Stimulated activated CD4-positive, alpha-beta T cell treated with anti-CD3 and anti-CD28 coated beads, Interleukin-1b, Interleukin-23, amount 100 ng/mL, for 4 hours (primary cell): ENCODE measurements around the gene VWC2L.

Source experiments
- DNase-seq, 2 donors: peaks; one replicate each; pipeline ENCODE4 v3.0.0-alpha.2; 2020; ENCODE audit warnings: low read depth in 2 of 2

Gene VWC2L

GRCh38 chr2:214592011-214592410 lies 181.2 kb downstream of the VWC2L start:
- DNase-seq: no peak

- DNase-seq: no peak
These were observed 182.9 kb downstream of the VWC2L start for GRCh38 chr2:214593727-214594126.

DNA sequence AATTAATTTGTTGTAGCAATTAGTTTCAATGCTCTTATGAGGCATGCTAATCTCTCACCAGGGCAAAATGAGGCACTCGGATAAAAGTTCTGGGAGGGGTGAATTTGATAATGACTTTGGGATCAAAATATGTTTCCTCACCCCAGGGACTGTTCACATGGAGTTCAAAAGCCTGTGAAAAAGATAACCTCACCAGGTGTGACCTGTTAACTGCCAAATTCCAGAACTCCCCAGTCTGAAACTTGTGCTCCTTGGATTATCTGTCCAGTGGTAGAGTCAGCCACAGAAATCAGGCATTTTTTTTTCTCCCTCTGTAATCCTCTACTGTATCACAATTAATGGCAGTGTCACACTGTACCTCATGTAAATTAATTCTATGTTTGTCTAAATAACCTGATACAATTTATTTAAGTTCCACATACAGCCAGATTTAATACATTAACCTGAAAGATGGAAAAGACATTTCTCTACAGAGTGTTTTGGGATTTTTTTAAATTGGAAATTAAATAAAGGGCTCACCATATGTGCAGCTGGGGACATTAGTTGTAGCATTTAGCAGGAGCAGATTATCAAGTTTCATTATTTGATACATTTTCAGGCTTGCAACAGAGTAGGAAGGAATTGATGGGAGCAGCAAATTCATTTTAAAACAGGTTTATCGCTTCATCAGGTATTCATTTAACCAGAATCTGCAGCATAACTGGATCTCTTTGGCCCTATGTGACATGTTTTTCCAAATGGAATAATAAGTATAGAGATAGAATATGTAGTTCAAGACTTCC lies 191.2 kb downstream of the VWC2L start:
- DNase-seq: no peak

DNA sequence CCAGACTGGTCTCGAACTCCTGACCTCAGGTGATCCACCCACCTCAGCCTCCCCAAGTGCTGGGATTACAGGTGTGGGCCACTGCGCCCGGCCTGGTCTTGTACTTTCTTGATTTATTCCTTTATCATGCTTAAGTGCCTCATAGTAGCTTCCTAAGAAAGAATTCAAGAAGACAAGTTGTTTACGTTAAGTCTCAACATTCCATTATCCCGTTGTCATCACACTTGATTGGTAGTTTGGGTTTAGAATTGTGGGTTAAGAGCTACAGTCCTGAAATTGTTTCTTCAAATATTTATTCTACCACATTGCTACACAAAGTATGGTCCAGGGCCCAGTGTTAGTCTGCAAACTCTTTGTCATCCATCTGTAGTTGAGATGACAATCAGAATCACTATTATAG lies 194.0 kb downstream of the VWC2L start:
- no peak for DNase-seq

- no peak for DNase-seq
These were observed 196.2 kb downstream of the VWC2L start for GRCh38 chr2:214607051-214607450.

DNA sequence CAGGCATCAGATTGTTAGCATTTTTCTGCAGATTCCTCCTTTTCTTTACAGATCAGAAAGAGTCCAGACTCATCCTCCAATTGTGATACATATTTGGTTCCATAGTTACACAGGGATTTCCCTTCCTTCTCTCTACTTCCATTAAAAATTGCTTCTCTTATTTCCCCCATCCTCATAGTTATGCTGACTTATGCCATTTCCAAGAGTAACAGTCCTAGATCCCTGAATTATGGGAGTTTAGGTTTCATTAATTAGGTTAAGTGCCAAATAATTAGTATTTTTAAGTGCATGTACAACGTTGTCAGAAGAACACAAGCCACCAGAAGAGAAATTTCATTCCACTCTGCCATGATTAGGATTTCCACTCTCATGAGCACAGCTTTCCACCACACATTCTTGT lies 200.2 kb downstream of the VWC2L start:
- DNase-seq: no peak

DNA sequence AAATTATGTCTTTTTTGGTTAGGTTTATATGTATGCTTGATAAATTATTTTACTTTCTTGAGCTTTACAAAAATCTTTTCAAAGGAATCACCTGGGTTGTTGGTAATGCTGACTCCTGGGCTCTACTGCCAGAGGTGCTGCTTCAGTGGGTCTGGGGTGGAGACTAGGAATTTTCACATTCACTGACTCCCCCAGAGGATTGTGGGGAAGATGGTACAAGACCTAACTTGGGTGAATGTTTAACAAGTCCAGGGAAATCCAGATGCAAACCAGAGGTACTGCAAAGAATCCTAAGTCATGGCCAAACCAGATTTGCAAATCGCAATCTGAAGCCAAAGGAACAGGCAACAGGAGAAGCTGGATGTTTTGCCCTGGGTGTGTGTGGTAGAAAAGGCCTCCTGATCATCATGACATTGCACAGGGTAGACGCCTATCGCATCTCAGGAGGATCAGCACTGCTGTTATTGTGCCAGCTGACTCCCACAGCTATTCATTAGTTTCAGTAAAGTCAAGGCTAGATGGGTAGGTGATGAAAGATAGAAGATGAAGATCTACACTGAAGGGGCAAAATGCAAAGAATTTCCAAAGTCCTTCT lies 213.4 kb downstream of the VWC2L start:
- DNase-seq: no peak

DNA sequence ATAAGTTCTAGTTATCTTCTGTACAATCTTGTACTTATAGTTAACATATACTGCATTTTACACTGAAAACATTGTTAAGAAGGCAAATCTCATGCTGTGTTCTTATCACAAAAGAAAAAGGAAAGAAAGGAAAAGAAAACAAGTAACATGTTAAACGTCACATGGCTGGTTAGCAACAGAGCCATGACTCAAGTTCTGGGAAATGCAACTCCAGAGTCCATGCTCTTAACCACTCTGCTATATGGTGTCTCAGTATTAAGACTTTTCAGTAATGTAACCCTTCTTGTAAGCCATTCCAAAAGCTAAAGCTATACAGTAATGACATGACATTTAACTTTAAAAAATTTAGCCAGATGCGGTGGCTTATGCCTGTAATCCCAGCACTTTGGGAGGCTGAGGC lies 217.2 kb downstream of the VWC2L start:
- DNase-seq: no peak
